ENCODE data around the gene BTBD8.
"Not testable (repeated sequence)": the region's sequence is repeated elsewhere in the genome, so short reads cannot be mapped to it uniquely, and the experiment has no call there.

The BTBD8 gene

DNA sequence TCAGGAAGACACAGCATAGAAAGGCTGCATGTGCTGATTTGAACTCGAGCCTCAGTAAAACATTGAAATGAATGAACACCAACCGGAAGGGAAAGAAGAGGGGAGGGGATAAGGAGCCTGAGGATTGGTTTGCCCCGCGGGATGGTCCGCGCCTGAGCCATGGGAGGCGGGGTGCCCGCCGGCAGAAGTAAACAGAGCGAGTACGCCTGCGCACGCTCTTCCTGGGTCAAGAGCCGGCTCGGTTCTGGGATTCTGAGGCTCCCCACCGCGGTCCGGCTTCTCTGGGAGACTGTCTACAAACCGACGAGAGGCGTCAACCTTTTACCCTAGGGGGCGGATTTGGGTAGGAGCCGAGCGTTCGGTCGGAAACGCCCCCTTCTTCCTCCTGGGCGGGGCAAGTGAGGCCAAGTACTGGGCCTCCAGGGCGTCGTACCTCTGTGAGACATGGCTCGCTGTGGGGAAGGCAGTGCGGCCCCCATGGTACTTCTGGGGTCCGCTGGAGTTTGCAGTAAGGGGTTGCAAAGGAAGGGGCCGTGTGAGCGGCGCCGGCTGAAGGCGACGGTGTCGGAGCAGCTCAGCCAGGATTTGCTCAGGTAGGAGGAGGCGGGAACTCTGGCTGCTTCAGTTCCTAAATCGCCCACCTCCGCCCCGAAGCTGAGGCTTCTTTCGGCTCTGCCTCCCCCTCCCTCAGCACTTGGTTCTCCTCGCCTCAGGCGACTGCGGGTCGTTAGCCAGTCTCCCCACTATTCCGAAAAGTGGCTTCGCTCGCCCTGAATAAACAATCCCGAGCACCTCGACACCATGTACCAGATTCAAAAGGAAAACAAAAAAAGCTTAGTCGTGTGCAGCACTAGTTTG, at the start of gene BTBD8:
TSS of gene BTBD8 (plus strand) at position 218 of the 858 bp plus-strand sequence. CDS start at position 445, 227 bp downstream.
- in situ Hi-C loops (cut with MboI; ENCODE audit: low sequenced_read_pairs), result no loop called here

DNA sequence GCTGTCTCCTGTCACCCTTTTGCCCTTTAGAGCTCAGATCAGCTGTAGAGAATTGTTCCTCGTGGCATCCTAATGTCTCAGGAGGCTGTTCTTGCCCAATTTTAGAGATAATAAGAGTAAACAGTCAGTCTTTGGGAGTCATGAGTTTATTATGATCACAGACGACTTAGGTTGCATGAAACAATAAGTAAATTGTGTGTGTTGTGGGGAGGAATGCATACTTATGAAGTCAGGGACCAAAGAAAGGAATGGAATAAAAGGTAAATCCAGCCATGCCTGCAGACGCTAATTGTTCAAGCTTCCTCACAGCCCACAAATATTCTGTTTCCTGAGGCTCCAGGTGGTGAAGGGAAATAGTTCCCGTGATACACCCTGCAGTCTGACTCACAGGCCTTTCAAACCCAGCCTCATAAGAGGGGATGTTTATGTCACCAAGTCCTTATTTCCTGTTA, 49.5 kb upstream of the BTBD8 start:
- in situ Hi-C loops (cut with MboI; ENCODE audit: low sequenced_read_pairs), result no loop called here

DNA sequence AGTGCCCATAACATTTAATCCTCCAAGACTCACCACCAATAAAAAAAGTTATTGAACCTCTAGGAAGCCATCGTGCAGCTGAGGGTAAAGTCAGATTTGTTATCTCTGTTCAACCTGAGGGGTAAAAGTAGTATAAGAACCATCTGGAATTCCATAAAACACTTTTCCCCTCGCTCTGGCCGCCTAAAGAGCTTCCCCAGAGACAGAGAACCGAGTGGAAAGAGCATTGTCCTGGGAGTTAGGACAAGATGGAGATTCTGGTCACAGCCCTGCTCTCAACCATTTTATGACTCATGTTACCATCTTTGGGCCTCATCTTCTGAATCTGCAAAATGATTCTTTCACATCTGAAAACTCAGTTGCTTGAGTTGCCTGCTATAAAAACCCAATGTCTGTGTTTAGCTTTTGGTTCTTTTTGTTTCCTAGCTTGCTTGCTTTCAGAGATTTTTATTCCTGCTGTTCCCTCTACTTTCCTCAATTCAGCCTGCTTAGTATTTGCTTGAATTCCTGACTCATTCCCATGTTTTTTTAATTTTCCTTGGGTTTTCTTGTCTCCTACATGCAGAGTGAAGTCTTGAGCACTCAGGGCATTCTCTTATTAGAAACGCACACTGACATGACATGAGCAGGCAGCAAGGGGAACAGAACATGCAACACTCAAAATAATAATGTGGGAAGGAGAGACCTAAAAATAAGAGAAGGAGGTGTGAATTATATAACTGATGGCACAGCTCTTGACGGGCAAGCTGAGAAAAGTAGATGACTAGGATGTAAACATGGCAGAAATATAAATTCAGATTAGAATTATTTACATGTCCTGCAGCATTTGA, 48.6 kb upstream of the BTBD8 start:
- in situ Hi-C loops (cut with MboI; ENCODE audit: low sequenced_read_pairs), result no loop called here

DNA sequence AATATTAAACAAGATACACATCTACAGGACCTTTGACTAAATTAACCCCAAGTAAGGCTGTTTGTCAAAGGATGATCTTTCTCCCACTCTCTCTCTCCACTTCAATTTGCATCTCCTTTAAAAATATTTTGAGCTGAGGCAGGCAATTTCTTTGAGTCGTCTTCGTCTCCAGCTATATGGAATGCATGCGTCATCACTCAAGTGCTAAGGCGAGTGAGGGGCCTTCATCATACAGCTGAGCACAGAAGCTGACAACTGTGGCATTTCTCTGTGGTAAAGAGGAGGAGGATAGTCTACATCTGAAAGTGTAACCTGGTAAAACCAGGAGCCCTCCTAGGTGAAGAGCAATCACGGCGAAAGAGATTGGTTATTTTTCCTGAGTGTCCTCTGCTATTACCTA, 42.7 kb upstream of the BTBD8 start:
- in situ Hi-C loops (cut with MboI; ENCODE audit: low sequenced_read_pairs), result no loop called here

DNA sequence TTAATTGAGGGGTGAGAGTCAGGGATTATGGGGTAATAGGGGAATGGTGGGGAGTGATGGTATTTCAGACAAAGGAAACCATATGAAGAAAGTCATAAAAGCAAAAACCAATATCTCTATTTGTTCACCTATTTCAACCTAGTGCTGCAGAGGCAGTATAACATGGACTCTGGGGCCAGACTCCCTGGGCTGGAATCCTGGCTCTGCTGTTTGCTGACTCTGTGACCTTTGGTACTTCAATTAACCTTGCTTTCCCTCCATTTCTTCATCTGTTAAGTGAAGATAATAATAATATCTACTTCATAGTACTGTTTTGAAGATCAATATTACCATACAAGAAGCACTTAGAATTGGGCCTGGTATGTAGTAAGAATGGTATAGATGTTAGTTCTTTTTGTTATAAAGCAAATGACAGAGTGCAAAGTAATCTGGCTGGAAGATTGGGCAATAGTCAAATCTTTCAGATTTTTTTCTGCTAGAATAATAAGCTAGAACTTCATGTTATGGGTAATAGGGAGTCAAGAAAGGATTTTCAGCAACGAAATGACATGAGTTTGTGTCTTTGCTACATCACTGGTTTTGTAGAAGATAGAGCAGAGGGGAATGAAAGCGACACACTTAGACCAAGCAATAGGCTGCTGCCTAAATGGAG, 41.3 kb upstream of the BTBD8 start:
- in situ Hi-C loops (cut with MboI; ENCODE audit: low sequenced_read_pairs), result no loop called here

DNA sequence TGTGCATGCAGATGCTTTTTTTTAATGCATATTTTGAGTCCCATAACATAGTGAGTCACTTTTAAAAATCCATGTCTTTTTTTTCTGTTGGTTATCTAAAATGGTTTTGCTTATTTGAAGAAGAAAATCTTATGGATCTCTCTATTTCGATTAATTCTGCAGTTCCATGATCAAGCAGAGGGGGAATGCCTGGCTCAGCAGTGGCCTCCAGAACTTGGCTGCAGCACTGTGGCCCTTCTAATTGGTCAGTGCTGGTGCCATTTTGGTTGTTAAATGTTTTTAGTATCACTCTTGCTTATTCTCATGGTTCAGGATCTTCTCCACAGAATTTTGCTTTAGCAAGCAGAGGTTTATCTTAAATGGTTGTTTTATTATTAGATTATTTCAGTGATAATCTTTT, 39.2 kb upstream of the BTBD8 start:
- in situ Hi-C loops (cut with MboI; ENCODE audit: low sequenced_read_pairs), result no loop called here

DNA sequence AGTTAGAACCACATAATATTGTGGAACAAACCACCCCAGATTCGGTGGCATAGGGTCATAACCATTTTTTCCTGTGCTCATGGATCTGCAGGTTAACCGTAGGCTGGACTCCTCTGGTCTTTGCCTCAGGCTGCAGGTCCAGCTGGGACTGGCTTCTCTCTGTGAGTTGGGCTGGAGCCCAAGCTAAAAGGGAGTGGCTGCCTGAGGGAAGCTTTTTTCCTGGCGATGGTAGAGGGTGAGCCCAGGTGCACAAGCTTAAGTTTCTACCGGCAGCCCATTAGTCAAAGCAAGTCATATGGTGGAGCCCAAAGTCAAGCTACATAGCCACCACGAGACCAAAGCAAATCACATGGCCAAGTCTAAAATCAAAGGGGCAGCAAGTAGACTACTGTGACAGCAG, 36.5 kb upstream of the BTBD8 start:
- in situ Hi-C loops (cut with MboI; ENCODE audit: low sequenced_read_pairs), result no loop called here

DNA sequence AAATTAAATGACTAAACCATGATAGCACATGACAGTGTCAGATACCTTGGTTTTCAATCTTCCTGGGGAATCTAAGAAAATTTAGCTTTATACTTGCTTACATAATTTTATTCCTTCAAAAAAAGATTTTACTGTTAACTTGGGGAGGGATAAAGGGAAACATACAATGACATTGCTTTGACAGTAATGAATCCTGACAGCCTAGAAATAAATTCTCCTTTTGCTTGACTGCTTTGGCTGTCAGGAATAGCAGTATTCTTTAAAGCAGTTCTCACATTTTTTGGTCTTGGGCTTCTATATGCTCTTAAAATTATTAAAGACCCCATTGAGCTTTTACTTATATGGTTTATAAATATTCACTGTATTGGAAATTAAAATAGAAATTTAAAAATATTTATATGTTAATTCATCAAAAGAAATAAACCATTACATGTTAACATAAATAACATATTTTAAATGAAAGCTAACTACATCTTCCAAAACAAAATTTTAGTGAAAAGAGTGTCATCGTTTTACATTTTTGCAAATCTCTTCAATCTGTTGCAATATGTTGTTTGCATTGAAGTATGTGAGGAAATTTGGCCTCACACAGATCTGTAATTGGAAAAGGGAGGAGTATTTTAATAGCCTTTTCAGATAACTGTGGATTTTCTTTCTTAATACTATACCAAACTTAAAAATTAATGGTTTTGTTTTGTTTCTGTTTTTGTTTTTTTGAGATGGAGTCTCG, 34.2 kb upstream of the BTBD8 start:
- in situ Hi-C loops (cut with MboI; ENCODE audit: low sequenced_read_pairs), result no loop called here

DNA sequence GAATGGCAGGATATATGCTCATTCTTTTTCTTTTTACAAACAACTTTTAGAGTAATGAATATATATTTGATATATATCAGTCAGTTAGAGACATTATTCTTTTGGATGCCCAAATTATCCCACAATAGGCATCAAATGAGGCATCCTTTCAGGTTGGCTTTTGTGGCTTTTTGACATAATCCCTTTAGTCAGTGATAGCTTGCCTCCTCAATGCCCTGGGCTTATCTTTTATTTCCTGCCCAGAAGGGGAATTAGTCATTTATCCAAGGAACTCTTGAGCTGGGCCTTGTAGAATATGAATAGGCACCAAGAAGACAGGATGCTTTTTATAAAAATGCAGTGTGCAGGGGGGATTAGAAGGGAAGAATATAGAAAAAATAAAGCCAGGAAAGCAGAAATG, 28.2 kb upstream of the BTBD8 start:
- in situ Hi-C loops (cut with MboI; ENCODE audit: low sequenced_read_pairs), result no loop called here

DNA sequence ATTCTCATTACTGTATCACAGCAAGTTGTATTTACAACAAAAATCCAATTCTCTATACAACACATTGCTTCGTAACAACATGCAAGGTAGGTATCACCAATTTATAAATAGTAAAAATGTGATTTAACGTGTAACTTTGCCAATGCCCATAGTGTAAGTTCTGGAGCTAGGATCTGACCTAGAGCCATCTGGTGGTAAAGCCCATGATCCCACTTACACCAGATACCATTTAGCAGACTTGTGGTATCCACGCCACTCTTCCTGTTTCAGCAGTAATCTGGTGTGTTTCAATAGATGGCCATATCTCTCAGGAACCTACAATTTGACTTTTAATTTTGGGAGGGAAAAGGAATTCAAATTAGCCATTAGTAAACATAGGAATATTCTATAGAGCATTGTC, 15.1 kb upstream of the BTBD8 start:
- in situ Hi-C loops (cut with MboI; ENCODE audit: low sequenced_read_pairs), result no loop called here

DNA sequence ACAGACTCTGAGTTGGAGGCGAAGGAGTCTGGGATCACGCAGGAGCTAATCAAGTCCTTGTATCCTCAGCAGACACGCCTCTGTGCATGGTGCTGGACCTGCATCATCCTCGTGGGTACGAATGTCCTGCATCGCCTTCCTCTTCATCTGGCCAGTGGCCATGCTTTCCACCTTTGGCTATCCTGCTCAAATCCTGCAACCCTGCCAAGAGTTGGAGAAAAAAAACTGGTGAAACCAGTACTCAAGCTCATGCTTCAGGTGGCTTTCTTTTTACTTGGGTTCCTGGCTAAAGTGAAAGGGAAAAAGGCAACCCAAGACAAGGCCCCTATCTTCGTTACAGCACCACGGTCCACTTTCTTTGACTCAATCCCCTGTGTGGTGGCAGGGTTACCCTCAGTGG, 13.8 kb upstream of the BTBD8 start:
- in situ Hi-C loops (cut with MboI; ENCODE audit: low sequenced_read_pairs), result no loop called here

DNA sequence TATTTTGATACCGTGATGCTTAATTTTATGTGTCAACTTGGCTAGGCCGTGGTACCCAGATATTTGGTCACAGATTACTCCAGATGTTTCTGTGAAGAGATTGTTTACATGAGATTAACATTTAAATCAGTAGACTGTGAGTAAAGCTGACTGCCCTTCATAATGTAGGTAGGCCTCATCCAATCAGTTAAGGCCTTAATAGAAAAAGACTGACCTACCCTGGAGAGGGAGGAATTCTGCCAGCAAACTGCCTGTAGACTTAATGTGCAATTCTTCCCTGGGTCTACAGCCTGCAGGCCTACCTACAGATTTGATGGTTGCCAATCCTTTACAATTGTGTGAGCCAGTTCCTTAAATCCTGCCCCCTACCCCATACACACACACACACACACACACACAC, 9.3 kb upstream of the BTBD8 start:
- in situ Hi-C loops (cut with MboI; ENCODE audit: low sequenced_read_pairs), result no loop called here

DNA sequence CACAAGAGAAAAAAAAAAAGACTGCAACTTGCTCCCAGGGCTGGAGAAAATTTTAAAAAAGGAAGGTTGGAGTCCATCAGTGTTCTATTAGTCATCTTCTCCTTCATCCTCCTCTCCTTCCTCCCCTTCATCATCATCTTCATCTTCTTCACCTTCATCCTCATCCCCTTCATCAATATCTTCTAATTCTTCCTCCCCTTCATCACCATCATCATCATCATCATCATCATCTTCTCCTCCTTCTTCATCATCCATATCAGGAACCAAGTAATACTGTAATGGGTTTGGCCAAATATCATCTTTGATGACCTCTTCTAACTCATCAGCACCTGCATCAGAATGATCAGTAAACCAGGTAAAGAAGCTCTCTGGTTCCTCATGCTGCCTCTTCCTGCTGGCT, 5.7 kb upstream of the BTBD8 start:
- in situ Hi-C loops (cut with MboI; ENCODE audit: low sequenced_read_pairs), result not testable (repeated sequence)

DNA sequence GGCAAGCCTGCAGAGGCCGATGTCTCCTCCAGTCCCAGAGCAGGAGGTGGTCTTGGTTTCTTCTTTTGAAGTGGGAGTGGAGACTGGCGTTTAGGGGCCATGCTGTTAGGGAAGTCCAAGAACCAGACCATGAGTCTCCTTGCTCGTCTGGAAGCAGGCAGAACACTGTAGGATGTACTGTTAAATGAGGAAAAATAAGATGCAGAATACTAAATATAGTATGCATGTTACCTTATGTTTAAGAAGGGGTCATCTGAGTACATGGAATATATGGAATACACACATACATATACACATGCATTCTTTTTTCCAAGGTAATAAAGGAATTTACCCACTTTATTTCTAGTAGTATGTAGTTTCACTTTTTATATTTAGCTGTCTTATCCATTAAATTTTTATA, 4.8 kb upstream of the BTBD8 start, which contains the start of gene SETSIP:
TSS of gene SETSIP (minus strand) at position 101 of the 400 bp plus-strand sequence. CDS start at position 101, 0 bp downstream.
- in situ Hi-C loops (cut with MboI; ENCODE audit: low sequenced_read_pairs), result no loop called here

DNA sequence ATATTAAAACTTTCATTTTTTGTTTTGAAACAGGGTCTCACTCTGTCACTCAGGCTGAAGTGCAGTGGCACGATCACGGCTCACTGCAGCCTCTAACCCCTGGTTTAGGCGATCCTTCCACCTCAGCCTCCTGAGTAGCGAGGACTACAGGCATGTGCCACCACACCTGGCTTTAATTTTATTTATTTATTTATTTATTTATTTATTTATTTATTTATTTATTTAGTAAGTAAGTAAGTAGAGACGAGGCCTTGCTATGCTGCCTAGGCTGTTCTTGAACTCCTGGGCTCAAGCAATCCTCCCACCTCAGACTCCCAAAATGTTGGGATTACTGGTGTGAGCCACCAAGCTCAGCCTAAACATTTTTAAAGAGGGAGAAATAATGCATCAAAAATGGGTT, 3.8 kb upstream of the BTBD8 start:
- in situ Hi-C loops (cut with MboI; ENCODE audit: low sequenced_read_pairs), result no loop called here

DNA sequence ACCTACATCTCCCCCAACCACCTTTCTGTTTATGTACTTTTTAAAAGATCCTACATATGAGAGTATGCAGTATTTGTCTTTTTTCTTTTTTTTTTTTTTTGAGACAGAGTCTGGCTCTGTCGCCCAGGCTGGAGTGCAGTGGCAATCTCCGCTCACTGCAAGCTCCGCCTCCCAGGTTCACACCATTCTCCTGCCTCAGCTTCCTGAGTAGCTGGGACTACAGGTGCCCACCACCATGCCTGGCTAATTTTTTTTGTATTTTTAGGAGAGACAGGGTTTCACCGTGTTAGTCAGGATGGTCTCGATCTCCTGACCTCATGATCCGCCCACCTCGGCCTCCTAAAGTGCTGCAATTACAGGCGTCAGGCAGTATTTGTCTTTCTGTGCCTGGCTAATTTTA, 2.1 kb upstream of the BTBD8 start:
- in situ Hi-C loops (cut with MboI; ENCODE audit: low sequenced_read_pairs), result not testable (repeated sequence)

DNA sequence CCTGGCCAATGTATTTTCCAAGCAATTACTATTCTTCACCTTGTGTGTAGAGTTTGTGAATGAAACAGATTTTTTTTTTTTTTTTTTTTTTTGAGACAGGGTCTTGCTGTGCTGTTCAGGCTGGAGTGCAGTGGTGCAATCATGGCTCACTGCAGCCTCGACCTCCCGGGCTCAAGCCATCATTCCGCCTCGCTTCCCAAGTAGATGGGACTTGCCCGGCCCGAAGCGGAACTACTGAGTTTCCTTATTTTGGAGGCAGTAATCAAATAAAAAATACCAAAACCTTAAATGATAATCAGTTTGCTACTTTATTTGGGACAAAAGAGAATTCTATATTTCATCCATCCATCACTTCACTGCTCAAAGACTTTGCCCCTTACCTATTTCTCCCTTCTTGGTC, 704 bp upstream of the BTBD8 start:
- in situ Hi-C loops (cut with MboI; ENCODE audit: low sequenced_read_pairs), result no loop called here

DNA sequence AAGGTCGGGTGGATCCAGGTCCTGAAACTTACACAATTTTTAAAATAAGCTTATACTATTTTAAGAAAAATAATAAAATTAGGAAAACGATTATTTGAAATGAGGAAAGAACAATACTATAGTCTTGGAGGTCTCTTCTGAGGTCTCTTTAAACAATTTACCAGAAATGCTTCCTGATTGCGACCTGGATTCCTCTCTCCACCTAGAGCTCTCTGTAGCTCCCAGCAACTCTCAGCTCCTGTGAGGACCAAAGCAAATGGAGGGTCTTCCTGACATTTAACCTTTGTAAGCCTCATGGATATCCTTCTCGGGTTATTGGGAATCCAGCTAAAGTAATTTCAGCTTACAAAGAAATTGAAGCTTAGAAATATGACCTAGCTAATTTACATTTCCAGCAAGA, 886 bp downstream of the BTBD8 start:
- in situ Hi-C loops (cut with MboI; ENCODE audit: low sequenced_read_pairs), result no loop called here

DNA sequence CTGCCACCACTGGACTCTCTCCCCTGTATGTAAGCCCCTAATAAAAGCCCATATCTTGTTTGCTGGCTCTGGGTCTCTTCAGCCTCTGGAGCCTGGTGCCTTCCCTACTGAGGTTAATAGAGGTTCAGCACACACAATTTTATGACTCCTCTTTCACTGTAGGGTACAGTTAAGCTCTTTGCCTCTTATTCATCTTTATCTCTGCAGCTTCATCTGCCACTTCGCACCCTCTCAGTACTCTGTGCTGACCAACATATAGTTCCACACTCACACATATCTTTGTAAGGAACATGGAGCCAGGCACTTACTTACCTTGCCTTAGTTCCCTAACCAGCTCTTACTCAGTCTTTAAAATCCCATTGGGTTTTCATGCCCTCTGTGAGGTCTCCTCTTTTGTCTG, 4.5 kb downstream of the BTBD8 start:
- in situ Hi-C loops (cut with MboI; ENCODE audit: low sequenced_read_pairs), result no loop called here

DNA sequence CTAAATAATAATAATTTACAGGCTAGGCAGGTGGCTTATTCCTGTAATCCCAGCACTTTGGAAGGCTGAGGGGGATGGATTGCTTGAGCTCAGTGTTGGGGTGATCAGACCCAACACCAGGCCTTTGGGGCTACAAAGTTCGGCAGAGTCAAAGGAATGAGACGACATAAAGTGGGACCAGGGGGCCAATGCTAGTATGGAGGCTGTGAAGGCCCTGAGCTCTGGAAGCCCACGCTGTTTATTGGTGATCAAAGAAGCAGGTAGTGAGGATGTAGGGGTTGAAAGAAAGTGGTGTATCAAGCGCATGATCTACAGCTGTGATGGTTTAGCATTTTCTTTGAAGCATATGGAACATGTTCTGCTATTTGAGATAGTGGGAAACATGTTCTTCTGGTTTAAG, 5.6 kb downstream of the BTBD8 start:
- in situ Hi-C loops (cut with MboI; ENCODE audit: low sequenced_read_pairs), result no loop called here

DNA sequence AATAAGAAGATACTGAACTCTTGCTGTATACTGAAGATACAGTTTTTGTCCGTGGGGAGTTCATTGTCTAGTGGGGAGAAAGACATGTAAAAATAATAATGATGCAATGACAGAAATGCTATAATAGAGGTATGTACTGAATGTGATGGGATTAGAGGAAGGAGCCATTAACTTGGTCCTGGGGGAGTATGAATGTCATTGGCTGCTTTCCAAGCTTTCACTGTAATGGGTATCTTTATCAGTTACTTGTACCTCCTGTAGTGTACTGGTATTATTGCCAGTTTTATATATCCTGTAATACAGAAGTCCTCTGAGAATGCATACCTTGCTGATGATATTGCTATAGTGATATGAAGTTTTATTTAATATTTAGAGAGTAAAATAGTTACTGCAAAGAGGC, 7.4 kb downstream of the BTBD8 start:
- in situ Hi-C loops (cut with MboI; ENCODE audit: low sequenced_read_pairs), result no loop called here
